CD8-positive, alpha-beta memory T cell (primary cell): ENCODE measurements around the gene C4orf50. TPM values are rescaled to one million over a fixed set of nuclear protein-coding genes. Genes with fewer than 3 reads are reported as not detected.

Source experiments
- CTCF ChIA-PET: fragments of 350-600 bp; sonication (Branson Sonifier 250); formaldehyde crosslinking; loops from one replicate; lab custom pipeline; 2021; ENCODE audit warnings: antibody characterized with exemption; lab: Charles Lee
- POLR2A ChIA-PET: fragments of 350-600 bp; sonication (Branson Sonifier 250); formaldehyde crosslinking; loops from one replicate; lab custom pipeline; 2021; ENCODE audit warnings: antibody characterized with exemption; lab: Charles Lee
- DNase-seq, 5 donors: peaks; one replicate each; pipeline versions ENCODE4 v3.0.0 to v3.0.0-alpha.2; 2020 to 2022; ENCODE audit warnings: mixed read lengths in 1 of 5
- H3K27ac ChIP-seq: one replicate; pipeline ENCODE4 v1.7.0; 2013; ENCODE audit warnings: low read depth, mild to moderate bottlenecking, low read length, moderate library complexity
- H3K27me3 ChIP-seq: 2 replicates; pipeline ENCODE4 v1.7.0; 2013; ENCODE audit warnings: low read length, mild to moderate bottlenecking; ENCODE audit not compliant: insufficient read depth, poor library complexity, severe bottlenecking
- H3K36me3 ChIP-seq: 2 replicates; pipeline ENCODE4 v1.7.0; 2013; ENCODE audit warnings: mild to moderate bottlenecking, low read length, moderate library complexity; ENCODE audit not compliant: insufficient read depth
- H3K4me1 ChIP-seq: 2 replicates; pipeline ENCODE4 v1.7.0; 2013; ENCODE audit warnings: mild to moderate bottlenecking, low read length, moderate library complexity; ENCODE audit not compliant: insufficient read depth
- H3K4me3 ChIP-seq: 2 replicates; pipeline ENCODE4 v1.7.0; 2013; ENCODE audit warnings: mild to moderate bottlenecking, low read length
- H3K9me3 ChIP-seq: 2 replicates; pipeline ENCODE4 v1.7.0; 2013; ENCODE audit warnings: mild to moderate bottlenecking, low read length
- H3K27ac Mint-ChIP-seq, 8 donors: one replicate each; pipeline ENCODE4 v1.8.0; 2020 to 2021; ENCODE audit warnings: mixed read lengths in 8 of 8, mild to moderate bottlenecking in 6 of 8, inconsistent platforms in 3 of 8, moderate library complexity in 3 of 8
- H3K27me3 Mint-ChIP-seq, 2 donors: one replicate each; pipeline ENCODE4 v1.8.0; 2020 to 2021; ENCODE audit warnings: mixed read lengths in 2 of 2, mild to moderate bottlenecking in 1 of 2, moderate library complexity in 1 of 2
- H3K36me3 Mint-ChIP-seq, 3 donors: one replicate each; pipeline ENCODE4 v1.8.0; 2020 to 2021; ENCODE audit warnings: mixed read lengths in 3 of 3, inconsistent platforms in 1 of 3, mild to moderate bottlenecking in 1 of 3
- H3K4me1 Mint-ChIP-seq, 3 donors: one replicate each; pipeline ENCODE4 v1.8.0; 2020 to 2021; ENCODE audit warnings: mixed read lengths in 3 of 3, inconsistent platforms in 1 of 3, mild to moderate bottlenecking in 1 of 3
- H3K4me3 Mint-ChIP-seq, 7 donors: one replicate each; pipeline ENCODE4 v1.8.0; 2020 to 2021; ENCODE audit warnings: mixed read lengths in 7 of 7, mild to moderate bottlenecking in 6 of 7, moderate library complexity in 4 of 7, inconsistent platforms in 2 of 7
- H3K9me3 Mint-ChIP-seq, 5 donors: one replicate each; pipeline ENCODE4 v1.8.0; 2020 to 2022; ENCODE audit warnings: mixed read lengths in 5 of 5, mild to moderate bottlenecking in 3 of 5, moderate library complexity in 2 of 5, inconsistent platforms in 1 of 5
- polyA plus RNA-seq: library from polyadenylated mRNA; unstranded; fragments of 300-500 nt; fragmentation: Illumina TruSeq; gene quantifications from one replicate; pipeline ENCODE4 v1.2.3, GENCODE V29; 2021
- total RNA-seq, 2 experiments: library from RNA; stranded (reverse); gene quantifications; one replicate each; pipeline ENCODE4 v1.2.3, GENCODE V29; 2021

The C4orf50 gene
- total and polyA plus RNA-seq, 3 experiments from 2014 or later: 0.08 to 0.37 (median 0.24) TPM

- Mint-ChIP-seq H3K27me3 (peaks cover 1 to 6% of the 10 kb centered on the region in 2 donors), H3K4me1 (peaks cover 8 to 10% (median 8%) of the 10 kb centered on the region in 3 donors), H3K4me3 (no peak overlapping the region), H3K27ac (no peak overlapping the region), H3K9me3 (peaks cover 3 to 11% (median 5%) of the 10 kb centered on the region in 5 donors), H3K36me3 (peaks cover 0 to 14% (median 0%) of the 10 kb centered on the region in 3 donors)
- H3K27me3 ChIP-seq: no peaks in the 10 kb centered on the region
- no peak overlapping the region for H3K4me3 ChIP-seq
- H3K4me1 ChIP-seq: no peaks in the 10 kb centered on the region
- DNase-seq: no peak
- CTCF ChIA-PET: no interaction called here
- POLR2A ChIA-PET: no interaction called here
- H3K36me3 ChIP-seq: no peaks in the 10 kb centered on the region
- no peak overlapping the region for H3K27ac ChIP-seq
- H3K9me3 ChIP-seq: no peaks in the 10 kb centered on the region
These were observed 72.3 kb downstream of the C4orf50 start for GRCh38 chr4:5945936-5946335.

- Mint-ChIP-seq H3K27me3 (peaks cover 1 to 6% of the 10 kb centered on the region in 2 donors), H3K4me1 (peaks cover 8 to 10% (median 8%) of the 10 kb centered on the region in 3 donors), H3K4me3 (no peak overlapping the region), H3K36me3 (peaks cover 0 to 10% (median 0%) of the 10 kb centered on the region in 3 donors), H3K9me3 (peaks cover 3 to 11% (median 4%) of the 10 kb centered on the region in 5 donors), H3K27ac (no peak overlapping the region)
- no peak overlapping the region for H3K27ac ChIP-seq
- H3K27me3 ChIP-seq: no peaks in the 10 kb centered on the region
- CTCF ChIA-PET: no interaction called here
- POLR2A ChIA-PET: no interaction called here
- H3K36me3 ChIP-seq: no peaks in the 10 kb centered on the region
- H3K9me3 ChIP-seq: no peaks in the 10 kb centered on the region
- no peak overlapping the region for H3K4me3 ChIP-seq
- no peak for DNase-seq
- H3K4me1 ChIP-seq: no peaks in the 10 kb centered on the region
These were observed 73.1 kb downstream of the C4orf50 start for GRCh38 chr4:5945171-5945570.

- no peak overlapping the region for H3K4me3 Mint-ChIP-seq
- ChIA-PET CTCF (no interaction called here), POLR2A (no interaction called here)
- no peaks in the 10 kb centered on the region for H3K9me3 ChIP-seq
- peaks cover 1 to 6% of the 10 kb centered on the region in 2 donors for H3K27me3 Mint-ChIP-seq
- H3K27ac Mint-ChIP-seq: no peak overlapping the region
- no peak for DNase-seq
- no peak overlapping the region for H3K4me3 ChIP-seq
- H3K4me1 ChIP-seq: no peaks in the 10 kb centered on the region
- H3K36me3 ChIP-seq: no peaks in the 10 kb centered on the region
- no peak overlapping the region for H3K27ac ChIP-seq
- H3K4me1 Mint-ChIP-seq: peaks cover 8 to 10% (median 8%) of the 10 kb centered on the region in 3 donors
- peaks cover 3 to 11% (median 4%) of the 10 kb centered on the region in 5 donors for H3K9me3 Mint-ChIP-seq
- no peaks in the 10 kb centered on the region for H3K27me3 ChIP-seq
- H3K36me3 Mint-ChIP-seq: no peaks in the 10 kb centered on the region
These were observed 74.7 kb downstream of the C4orf50 start for GRCh38 chr4:5943561-5943960.

- CTCF ChIA-PET: no interaction called here
These were observed 75.3 kb downstream of the C4orf50 start for GRCh38 chr4:5942947-5943346.

GRCh38 chr4:5941601-5942000 is 76.6 kb downstream of the C4orf50 start:
- ChIA-PET CTCF (no interaction called here), POLR2A (no interaction called here)
- no peak overlapping the region for H3K27ac ChIP-seq
- no peaks in the 10 kb centered on the region for H3K27me3 ChIP-seq
- H3K27ac Mint-ChIP-seq: no peak overlapping the region
- peaks cover 8 to 10% (median 8%) of the 10 kb centered on the region in 3 donors for H3K4me1 Mint-ChIP-seq
- H3K9me3 Mint-ChIP-seq: peaks cover 2 to 5% (median 3%) of the 10 kb centered on the region in 5 donors
- no peak for DNase-seq
- no peaks in the 10 kb centered on the region for H3K9me3 ChIP-seq
- no peaks in the 10 kb centered on the region for H3K4me1 ChIP-seq
- H3K4me3 Mint-ChIP-seq: no peak overlapping the region
- no peak overlapping the region for H3K4me3 ChIP-seq
- H3K27me3 Mint-ChIP-seq: peaks cover 1 to 4% of the 10 kb centered on the region in 2 donors
- no peaks in the 10 kb centered on the region for H3K36me3 Mint-ChIP-seq
- H3K36me3 ChIP-seq: no peaks in the 10 kb centered on the region

More at GRCh38 chr4:5942947-5943346, 75.3 kb downstream of the C4orf50 start:
- Histone ChIP-seq H3K36me3 (no peaks in the 10 kb centered on the region), H3K27ac (no peak overlapping the region), H3K27me3 (no peaks in the 10 kb centered on the region), H3K4me3 (no peak overlapping the region), H3K4me1 (no peaks in the 10 kb centered on the region), H3K9me3 (no peaks in the 10 kb centered on the region)
- Mint-ChIP-seq H3K36me3 (no peaks in the 10 kb centered on the region), H3K27ac (no peak overlapping the region), H3K27me3 (peaks cover 1 to 6% of the 10 kb centered on the region in 2 donors), H3K9me3 (peaks cover 3 to 11% (median 4%) of the 10 kb centered on the region in 5 donors), H3K4me1 (peaks cover 8 to 10% (median 8%) of the 10 kb centered on the region in 3 donors), H3K4me3 (no peak overlapping the region)
- POLR2A ChIA-PET: no interaction called here
- no peak for DNase-seq

GRCh38 chr4:5940470-5941203 is 77.6 kb downstream of the C4orf50 start:
- Histone ChIP-seq H3K27ac (no peak overlapping the region), H3K4me1 (no peaks in the 10 kb centered on the region), H3K9me3 (no peaks in the 10 kb centered on the region), H3K4me3 (no peak overlapping the region), H3K36me3 (no peaks in the 10 kb centered on the region), H3K27me3 (no peaks in the 10 kb centered on the region)
- Mint-ChIP-seq H3K4me1 (peaks cover 8 to 10% (median 8%) of the 10 kb centered on the region in 3 donors), H3K36me3 (no peaks in the 10 kb centered on the region), H3K27me3 (peaks cover 0 to 1% of the 10 kb centered on the region in 2 donors), H3K27ac (no peak overlapping the region), H3K4me3 (no peak overlapping the region), H3K9me3 (no peaks in the 10 kb centered on the region)
- POLR2A ChIA-PET: no interaction called here
- CTCF ChIA-PET: no interaction called here
- no peak for DNase-seq

- ChIA-PET CTCF (no interaction called here), POLR2A (no interaction called here)
- Mint-ChIP-seq H3K27ac (no peak overlapping the region), H3K4me1 (no peaks in the 10 kb centered on the region), H3K4me3 (no peak overlapping the region), H3K36me3 (no peaks in the 10 kb centered on the region), H3K27me3 (peaks cover 4 to 11% of the 10 kb centered on the region in 2 donors), H3K9me3 (no peaks in the 10 kb centered on the region)
- no peak for DNase-seq
- Histone ChIP-seq H3K4me3 (no peak overlapping the region), H3K27ac (no peak overlapping the region), H3K36me3 (no peaks in the 10 kb centered on the region), H3K4me1 (no peaks in the 10 kb centered on the region), H3K9me3 (no peaks in the 10 kb centered on the region), H3K27me3 (no peaks in the 10 kb centered on the region)
These were observed 84.0 kb downstream of the C4orf50 start for GRCh38 chr4:5933996-5934831.

- DNase-seq: no peak
- Mint-ChIP-seq H3K36me3 (no peaks in the 10 kb centered on the region), H3K9me3 (no peaks in the 10 kb centered on the region), H3K27ac (no peak overlapping the region), H3K27me3 (peaks cover 4 to 11% of the 10 kb centered on the region in 2 donors), H3K4me1 (no peaks in the 10 kb centered on the region), H3K4me3 (no peak overlapping the region)
- ChIA-PET CTCF (no interaction called here), POLR2A (no interaction called here)
- Histone ChIP-seq H3K4me3 (no peak overlapping the region), H3K36me3 (no peaks in the 10 kb centered on the region), H3K27ac (no peak overlapping the region), H3K9me3 (no peaks in the 10 kb centered on the region), H3K4me1 (no peaks in the 10 kb centered on the region), H3K27me3 (no peaks in the 10 kb centered on the region)
These were observed 85.1 kb downstream of the C4orf50 start for GRCh38 chr4:5933116-5933515.
